Activated effector memory CD4-positive, alpha-beta T cell treated with Interleukin-2 at 50 U/mL for 16 hours (primary cell): ENCODE measurements around the gene GRM3.

ENCODE experiments used
- DNase-seq: peaks from one replicate; pipeline ENCODE4 v3.0.0-alpha.2; 2020

Gene GRM3

GRCh38 chr7:86706406-86706805 lies 62.7 kb downstream of the GRM3 start:
- no peak for DNase-seq

GRCh38 chr7:86708031-86708680 lies 64.4 kb downstream of the GRM3 start:
- no peak for DNase-seq

GRCh38 chr7:86720306-86720705 lies 76.6 kb downstream of the GRM3 start:
- no peak for DNase-seq

DNA sequence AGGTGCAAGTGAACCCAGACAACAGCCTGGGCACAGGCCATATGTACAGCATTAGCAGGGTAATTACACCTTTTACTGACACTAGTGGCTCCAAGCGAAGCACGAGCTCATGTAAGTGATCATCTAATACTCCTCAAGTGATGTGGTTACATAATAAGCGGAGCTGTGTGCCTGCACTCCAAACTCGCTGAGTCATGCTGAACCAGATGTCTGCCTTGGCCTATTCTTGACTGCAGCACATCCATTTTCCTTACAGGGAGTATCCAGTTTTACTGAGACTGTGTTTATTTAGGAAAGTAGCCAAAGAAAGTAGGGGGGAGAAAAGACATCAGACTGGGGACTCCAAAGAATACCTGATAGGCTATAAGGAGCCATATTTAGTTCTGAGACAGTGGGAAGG lies 90.1 kb downstream of the GRM3 start:
- DNase-seq: no peak

DNA sequence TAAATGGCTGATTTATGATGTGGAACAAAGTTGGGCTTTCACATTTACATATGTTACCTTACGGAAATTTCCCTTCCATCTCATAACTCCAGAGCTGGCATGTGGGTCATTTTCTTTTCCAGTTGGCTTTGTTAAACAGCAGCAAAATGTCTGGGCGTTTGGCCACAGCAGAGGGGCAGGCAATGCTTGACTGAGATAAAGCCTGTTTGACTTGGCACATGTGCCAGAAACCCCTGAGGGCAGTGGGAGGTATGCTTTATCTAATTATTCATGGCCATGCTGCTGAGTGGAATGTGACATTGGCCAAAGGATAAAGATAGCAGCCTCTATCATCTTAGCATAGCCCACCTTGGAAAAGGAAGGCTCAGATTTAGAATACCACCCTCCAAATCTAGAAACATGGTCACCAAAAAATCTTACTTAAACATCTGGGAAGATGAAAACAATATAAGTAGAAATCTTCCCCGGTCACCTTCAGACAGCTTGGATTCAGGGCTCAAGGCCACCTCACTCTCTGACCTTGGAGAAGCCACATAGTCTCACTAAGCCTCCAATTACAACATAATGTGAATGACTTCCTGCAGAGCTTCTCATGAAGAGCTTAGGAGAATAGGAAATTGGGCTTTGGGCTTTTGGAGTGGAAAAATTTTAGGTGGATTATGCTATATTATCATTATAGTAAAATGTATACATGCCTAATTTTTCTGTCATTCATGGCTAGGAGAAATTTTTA lies 101.5 kb downstream of the GRM3 start:
- DNase-seq: no peak

DNA sequence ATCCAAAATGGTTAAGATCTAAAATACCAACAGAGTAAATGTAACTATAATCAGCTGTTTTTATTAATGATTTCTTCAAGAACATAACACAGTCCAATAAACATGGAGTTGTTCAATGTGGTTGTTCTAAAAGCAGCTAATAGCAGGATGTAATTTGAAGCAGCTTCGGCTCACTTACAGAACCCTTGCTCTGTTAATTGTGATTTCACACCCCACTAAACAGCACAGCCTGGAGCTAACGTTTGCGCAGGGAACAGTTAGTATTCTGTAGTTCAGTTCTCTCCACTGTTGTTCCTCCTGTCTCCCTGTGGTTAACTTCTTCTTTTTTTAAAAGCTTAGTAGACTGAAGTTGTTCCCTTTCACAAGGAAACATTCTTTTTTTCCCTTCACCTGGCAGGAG lies 104.0 kb downstream of the GRM3 start:
- DNase-seq: no peak

DNA sequence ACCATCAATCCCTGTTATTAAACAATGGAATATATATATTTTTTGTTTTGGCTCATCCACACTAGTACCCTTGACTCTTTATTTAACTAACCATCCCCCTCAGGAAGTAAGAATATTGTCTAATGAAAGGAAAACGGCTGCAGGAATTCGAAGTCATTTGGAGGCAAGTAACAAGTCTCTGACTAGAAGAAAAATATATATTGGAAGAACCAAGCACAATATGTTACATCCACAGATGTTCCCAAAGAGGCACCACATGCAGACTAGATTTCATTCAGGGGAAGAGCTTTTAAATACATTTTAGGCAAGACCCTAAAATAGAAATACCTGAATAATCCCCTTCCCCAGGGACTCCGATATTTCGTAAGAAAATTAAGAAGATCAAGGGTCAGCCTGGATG lies 104.5 kb downstream of the GRM3 start:
- no peak for DNase-seq

- no peak for DNase-seq
These were observed 105.4 kb downstream of the GRM3 start for GRCh38 chr7:86748843-86749719.

GRCh38 chr7:86749741-86750665 lies 106.3 kb downstream of the GRM3 start:
- no peak for DNase-seq

DNA sequence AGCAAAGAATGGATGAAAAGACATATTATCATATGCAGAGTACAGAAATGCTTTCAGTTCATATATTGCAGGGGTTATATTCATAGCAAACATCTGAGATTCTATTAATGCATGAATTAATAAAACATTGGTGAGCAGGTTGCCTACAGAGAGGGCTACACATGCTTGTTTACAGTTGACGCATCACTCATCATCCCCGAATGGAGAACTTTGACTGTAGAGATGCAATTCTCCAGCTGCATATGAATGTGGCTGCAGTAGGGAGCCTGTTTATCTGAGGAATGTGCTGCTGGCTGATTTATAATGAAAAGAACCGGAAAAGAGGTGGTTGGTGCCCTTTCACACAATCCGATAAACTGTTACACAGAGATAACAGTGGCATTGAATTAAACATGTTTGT lies 116.5 kb downstream of the GRM3 start:
- DNase-seq: no peak

GRCh38 chr7:86762129-86762528 lies 118.4 kb downstream of the GRM3 start:
- DNase-seq: no peak

DNA sequence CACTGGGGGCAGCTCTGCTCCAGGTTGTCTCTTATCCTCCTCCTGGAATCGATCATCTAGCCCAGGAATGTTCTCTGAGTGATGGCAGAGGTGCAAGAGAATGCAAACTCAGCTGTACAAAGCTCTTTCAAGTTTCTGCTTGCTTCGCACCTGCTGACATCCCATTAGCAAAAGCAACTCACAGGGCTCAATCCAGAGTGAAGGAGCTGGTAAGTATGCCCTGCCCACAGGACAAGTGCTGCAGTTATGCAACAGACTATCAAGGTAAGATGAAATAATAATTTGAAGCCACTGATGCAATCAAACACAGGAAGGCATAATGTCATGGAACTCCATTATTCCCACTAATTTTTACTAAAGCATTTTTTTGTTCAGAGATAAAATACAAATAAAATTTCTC lies 122.2 kb downstream of the GRM3 start:
- no peak for DNase-seq

DNA sequence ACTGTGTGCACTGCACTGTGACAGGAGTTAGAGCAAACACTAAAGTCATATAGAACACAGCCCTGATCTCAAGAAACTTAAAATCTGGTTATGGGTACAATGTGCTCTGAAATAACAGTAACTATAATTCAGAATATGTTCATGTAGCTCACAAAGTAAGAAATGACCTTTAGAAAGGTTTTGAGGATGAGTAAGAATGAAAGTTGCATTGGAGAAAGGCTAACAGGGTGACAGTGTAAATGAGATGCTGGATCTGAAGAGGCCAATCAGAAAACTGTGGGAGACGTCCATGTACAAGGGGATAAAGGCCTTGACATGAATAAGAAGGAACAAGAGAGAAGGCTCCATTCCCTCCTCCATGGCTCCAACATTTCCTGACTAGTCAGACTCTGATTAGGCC lies 124.7 kb downstream of the GRM3 start:
- no peak for DNase-seq

DNA sequence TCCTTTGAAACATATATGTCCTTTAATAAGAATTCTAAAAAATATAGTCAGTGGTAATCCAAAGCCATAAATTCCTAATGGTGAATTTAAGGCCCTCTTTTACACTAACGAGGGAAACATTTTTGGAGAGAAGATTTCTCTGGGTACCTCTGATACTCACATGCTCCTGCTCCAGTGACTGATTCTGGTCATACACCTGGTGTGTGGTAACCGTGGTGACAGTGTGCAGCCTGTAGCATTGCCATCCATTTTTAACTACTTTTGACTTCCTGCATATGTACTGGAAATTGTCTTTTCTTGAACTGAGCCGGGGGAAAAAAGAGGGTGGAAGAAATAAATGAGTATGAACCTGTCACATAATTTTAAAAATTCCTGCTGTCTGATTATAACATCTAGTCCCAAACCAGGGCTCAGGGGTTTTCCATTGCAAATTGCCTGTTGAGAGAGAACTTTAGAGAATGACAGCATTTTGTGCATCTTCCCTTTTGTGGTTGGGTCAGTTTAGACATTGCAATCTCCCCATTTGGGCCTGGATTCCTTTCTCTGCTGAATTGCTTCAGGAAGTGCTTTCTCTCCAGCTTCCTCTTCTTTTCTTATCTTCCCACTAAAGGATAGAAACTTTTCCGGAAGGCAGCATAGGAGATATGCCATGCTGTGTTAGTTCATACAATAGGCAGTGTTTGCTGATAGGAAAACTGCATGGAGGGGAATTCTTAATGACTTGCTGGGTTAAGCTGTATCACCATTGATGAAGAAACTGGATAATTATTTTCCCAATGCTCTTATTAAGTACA lies 125.5 kb downstream of the GRM3 start:
- DNase-seq: no peak

GRCh38 chr7:86773309-86773708 lies 129.6 kb downstream of the GRM3 start:
- no peak for DNase-seq

GRCh38 chr7:86775203-86775602 lies 131.5 kb downstream of the GRM3 start:
- DNase-seq: no peak

- DNase-seq: no peak
These were observed 132.4 kb downstream of the GRM3 start for GRCh38 chr7:86776136-86776535.

GRCh38 chr7:86778271-86778670 lies 134.6 kb downstream of the GRM3 start:
- no peak for DNase-seq

DNA sequence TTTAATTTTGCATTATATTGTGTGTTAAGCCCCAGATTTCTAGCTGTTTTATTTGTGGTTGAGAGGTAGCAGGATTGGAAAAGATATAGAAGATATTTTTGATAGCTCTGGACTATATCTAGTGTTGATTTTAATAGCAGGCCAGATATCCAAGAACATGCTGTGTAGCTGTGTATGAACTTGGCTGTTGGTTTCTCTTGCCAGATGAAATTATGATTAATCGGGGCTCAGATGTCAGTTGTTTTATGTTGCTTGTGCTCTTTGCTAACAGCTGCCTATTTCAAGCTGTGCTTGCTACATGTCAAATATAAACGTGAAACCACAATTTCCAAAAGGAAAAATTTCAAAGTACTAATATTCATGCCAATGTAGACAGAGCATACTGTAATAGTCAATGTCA lies 141.1 kb downstream of the GRM3 start:
- no peak for DNase-seq

DNA sequence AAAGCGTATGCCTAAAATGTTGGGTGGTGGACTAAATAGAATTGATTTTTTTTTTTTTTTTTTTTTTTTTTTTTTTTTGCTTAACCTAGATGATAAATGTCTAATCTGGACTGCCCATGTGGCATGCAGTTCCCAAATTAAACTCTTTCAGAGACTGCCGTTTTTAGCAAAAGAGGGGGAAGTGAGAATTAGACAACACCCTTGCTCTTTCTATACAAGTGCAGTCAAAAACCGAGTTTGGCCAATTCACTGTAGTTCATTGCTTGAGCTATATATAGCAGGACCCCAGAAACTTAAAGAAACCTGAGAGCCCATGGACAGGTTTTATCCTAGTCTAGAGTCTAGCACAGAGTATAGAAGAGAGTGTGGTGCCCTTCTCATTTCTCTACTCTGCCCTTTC lies 141.9 kb downstream of the GRM3 start:
- DNase-seq: no peak

DNA sequence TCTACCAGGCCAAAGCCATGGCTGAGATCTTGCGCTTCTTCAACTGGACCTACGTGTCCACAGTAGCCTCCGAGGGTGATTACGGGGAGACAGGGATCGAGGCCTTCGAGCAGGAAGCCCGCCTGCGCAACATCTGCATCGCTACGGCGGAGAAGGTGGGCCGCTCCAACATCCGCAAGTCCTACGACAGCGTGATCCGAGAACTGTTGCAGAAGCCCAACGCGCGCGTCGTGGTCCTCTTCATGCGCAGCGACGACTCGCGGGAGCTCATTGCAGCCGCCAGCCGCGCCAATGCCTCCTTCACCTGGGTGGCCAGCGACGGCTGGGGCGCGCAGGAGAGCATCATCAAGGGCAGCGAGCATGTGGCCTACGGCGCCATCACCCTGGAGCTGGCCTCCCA lies 142.7 kb downstream of the GRM3 start:
- DNase-seq: no peak

DNA sequence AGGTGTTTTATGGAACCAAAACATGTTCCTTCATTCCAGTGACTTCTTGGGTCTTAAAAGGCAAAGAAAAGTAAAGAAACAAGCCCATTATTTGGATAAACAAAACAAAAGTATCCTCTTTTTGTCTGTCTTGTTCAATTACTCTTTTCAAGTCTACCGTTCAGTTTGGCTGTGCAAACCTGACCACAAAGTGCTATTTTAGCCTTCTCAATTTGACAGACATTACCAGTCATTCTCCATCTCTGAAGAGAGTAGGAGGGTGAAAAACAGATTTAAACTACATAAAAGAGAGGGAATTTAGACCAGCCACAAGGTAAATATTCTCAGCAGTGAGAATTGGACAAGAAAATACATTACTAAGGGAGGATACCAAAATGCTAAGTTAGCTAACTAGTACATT lies 145.2 kb downstream of the GRM3 start:
- no peak for DNase-seq
